IgD-negative memory B cell (primary cell): ENCODE results near the gene DLG2. TPM values are rescaled to one million over a fixed set of nuclear protein-coding genes. Genes with fewer than 3 reads are reported as not detected.

ENCODE experiments used
- H3K27ac Mint-ChIP-seq, 3 donors: one replicate each; pipeline ENCODE4 v1.8.0; 2020 to 2022; ENCODE audit warnings: mild to moderate bottlenecking in 3 of 3, mixed read lengths in 3 of 3, moderate library complexity in 1 of 3
- H3K27me3 Mint-ChIP-seq: one replicate; pipeline ENCODE4 v1.8.0; 2021; ENCODE audit warnings: mixed read lengths
- H3K36me3 Mint-ChIP-seq: one replicate; pipeline ENCODE4 v1.8.0; 2020; ENCODE audit warnings: mild to moderate bottlenecking, mixed read lengths
- H3K4me1 Mint-ChIP-seq, 3 donors: one replicate each; pipeline ENCODE4 v1.8.0; 2020 to 2022; ENCODE audit warnings: mixed read lengths in 3 of 3, mild to moderate bottlenecking in 1 of 3
- H3K4me3 Mint-ChIP-seq, 4 donors: one replicate each; pipeline ENCODE4 v1.8.0; 2020 to 2022; ENCODE audit warnings: mild to moderate bottlenecking in 4 of 4, mixed read lengths in 4 of 4, moderate library complexity in 3 of 4
- H3K9me3 Mint-ChIP-seq, 3 donors: one replicate each; pipeline ENCODE4 v1.8.0; 2020 to 2021; ENCODE audit warnings: mixed read lengths in 3 of 3, mild to moderate bottlenecking in 1 of 3
- polyA plus RNA-seq: library from polyadenylated mRNA; unstranded; fragments of 300-500 nt; fragmentation: Illumina TruSeq; gene quantifications from one replicate; pipeline ENCODE4 v1.2.3, GENCODE V29; 2021

DLG2 gene
- polyA plus RNA-seq, 1 donor from 2014 or later, result 2.0 TPM

GRCh38 chr11:85483861-85484260 lies 143.3 kb downstream of the DLG2 start:
- Mint-ChIP-seq H3K4me3 (no peak overlapping the region), H3K36me3 (peaks cover 10% of the 10 kb centered on the region), H3K4me1 (no peaks in the 10 kb centered on the region), H3K9me3 (peaks cover 0 to 8% (median 6%) of the 10 kb centered on the region in 3 donors), H3K27ac (no peak overlapping the region), H3K27me3 (no peaks in the 10 kb centered on the region)

- H3K36me3 Mint-ChIP-seq, result peaks cover 4% of the 10 kb centered on the region
- peak overlapping the region in 1 of 3 donors; percentile 51 for H3K27ac Mint-ChIP-seq
- H3K4me3 Mint-ChIP-seq, result no peak overlapping the region
- H3K27me3 Mint-ChIP-seq, result no peaks in the 10 kb centered on the region
- H3K9me3 Mint-ChIP-seq, result peaks cover 0 to 6% (median 4%) of the 10 kb centered on the region in 3 donors
- H3K4me1 Mint-ChIP-seq, result no peaks in the 10 kb centered on the region
Observed at GRCh38 chr11:85481862-85482261, 145.3 kb downstream of the DLG2 start.

DNA sequence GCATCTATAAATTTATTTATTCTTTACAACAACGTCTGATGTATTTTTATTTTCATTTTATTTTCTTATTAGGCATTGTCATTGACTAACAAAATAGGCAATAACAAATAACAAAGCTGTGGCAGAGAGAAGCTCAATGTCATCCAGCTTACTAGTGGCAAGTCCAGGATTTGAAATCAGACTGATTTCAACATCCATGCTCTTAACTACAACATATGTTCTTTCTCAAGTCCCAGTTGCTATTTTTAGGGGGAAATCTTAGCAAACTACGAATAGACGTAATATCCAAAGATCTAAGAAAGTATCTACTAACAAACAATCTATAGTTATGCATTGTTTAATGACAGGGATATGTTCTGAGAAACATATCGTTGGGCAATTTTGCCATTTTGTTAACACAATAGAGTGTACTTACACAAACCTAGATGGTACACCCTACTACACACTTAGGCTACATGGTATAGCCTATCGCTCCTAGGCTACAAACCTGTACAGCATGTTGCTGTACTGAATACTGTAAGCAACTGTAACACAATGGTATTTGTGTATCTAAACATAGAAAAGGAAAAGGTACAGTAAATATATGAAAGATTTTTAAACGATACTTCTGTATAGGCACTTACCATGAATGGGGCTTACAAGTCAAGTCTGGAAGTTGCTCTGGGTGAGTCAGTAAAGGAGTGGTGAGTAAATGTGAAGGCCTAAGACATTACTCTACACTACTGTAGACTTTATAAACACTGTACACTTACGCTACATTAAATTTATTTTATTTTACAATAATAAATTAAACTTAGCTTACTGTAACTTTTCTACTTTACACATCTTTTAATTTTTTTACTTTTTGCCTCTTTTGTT lies 151.3 kb downstream of the DLG2 start:
- no peak overlapping the region for H3K27ac Mint-ChIP-seq
- no peaks in the 10 kb centered on the region for H3K4me1 Mint-ChIP-seq
- peaks cover 2 to 9% (median 6%) of the 10 kb centered on the region in 3 donors for H3K9me3 Mint-ChIP-seq
- H3K4me3 Mint-ChIP-seq, result no peak overlapping the region
- H3K36me3 Mint-ChIP-seq, result no peaks in the 10 kb centered on the region
- no peaks in the 10 kb centered on the region for H3K27me3 Mint-ChIP-seq

GRCh38 chr11:85472953-85473352 lies 154.2 kb downstream of the DLG2 start:
- no peaks in the 10 kb centered on the region for H3K27me3 Mint-ChIP-seq
- no peaks in the 10 kb centered on the region for H3K4me1 Mint-ChIP-seq
- no peak overlapping the region for H3K27ac Mint-ChIP-seq
- H3K4me3 Mint-ChIP-seq, result no peak overlapping the region
- H3K9me3 Mint-ChIP-seq, result peaks cover 2 to 20% (median 14%) of the 10 kb centered on the region in 3 donors
- no peaks in the 10 kb centered on the region for H3K36me3 Mint-ChIP-seq

GRCh38 chr11:85464283-85464682 lies 162.9 kb downstream of the DLG2 start:
- Mint-ChIP-seq H3K4me1 (no peaks in the 10 kb centered on the region), H3K36me3 (no peaks in the 10 kb centered on the region), H3K4me3 (no peak overlapping the region), H3K9me3 (peaks cover 0 to 11% (median 9%) of the 10 kb centered on the region in 3 donors), H3K27ac (no peak overlapping the region), H3K27me3 (no peaks in the 10 kb centered on the region)

- no peaks in the 10 kb centered on the region for H3K27me3 Mint-ChIP-seq
- H3K9me3 Mint-ChIP-seq, result peaks cover 6 to 35% (median 21%) of the 10 kb centered on the region in 3 donors
- no peak overlapping the region for H3K27ac Mint-ChIP-seq
- peaks cover 4% of the 10 kb centered on the region for H3K36me3 Mint-ChIP-seq
- no peak overlapping the region for H3K4me3 Mint-ChIP-seq
- no peaks in the 10 kb centered on the region for H3K4me1 Mint-ChIP-seq
Observed at GRCh38 chr11:85459304-85459703, 167.8 kb downstream of the DLG2 start.

GRCh38 chr11:85444479-85444878 lies 182.7 kb downstream of the DLG2 start:
- peaks cover 0 to 2% (median 0%) of the 10 kb centered on the region in 3 donors for H3K9me3 Mint-ChIP-seq
- H3K27ac Mint-ChIP-seq, result no peak overlapping the region
- H3K4me3 Mint-ChIP-seq, result no peak overlapping the region
- no peaks in the 10 kb centered on the region for H3K36me3 Mint-ChIP-seq
- peaks cover 0 to 1% (median 0%) of the 10 kb centered on the region in 3 donors for H3K4me1 Mint-ChIP-seq
- H3K27me3 Mint-ChIP-seq, result no peaks in the 10 kb centered on the region

- no peaks in the 10 kb centered on the region for H3K27me3 Mint-ChIP-seq
- no peaks in the 10 kb centered on the region for H3K36me3 Mint-ChIP-seq
- peaks cover 2% of the 10 kb centered on the region in 3 donors for H3K9me3 Mint-ChIP-seq
- no peak overlapping the region for H3K27ac Mint-ChIP-seq
- no peak overlapping the region for H3K4me3 Mint-ChIP-seq
- H3K4me1 Mint-ChIP-seq, result no peaks in the 10 kb centered on the region
Observed at GRCh38 chr11:85440273-85440672, 186.9 kb downstream of the DLG2 start.

DNA sequence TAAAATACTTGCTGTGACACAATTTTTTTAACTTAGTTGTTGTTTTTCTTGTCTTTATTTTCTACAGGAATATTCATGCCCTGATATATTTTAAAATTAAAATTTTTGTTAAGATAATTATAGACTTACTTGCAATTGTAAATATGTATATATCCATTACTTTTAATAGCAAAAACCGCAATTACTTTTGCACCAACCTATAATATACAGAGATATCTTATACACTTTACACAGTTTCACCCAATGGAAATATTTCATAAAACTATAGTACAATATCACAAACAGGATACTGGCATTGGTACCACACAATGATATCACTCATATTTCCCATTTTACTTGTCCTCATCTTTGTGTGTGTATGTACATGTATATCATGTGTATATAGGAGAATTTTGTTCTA lies 188.8 kb downstream of the DLG2 start:
- no peaks in the 10 kb centered on the region for H3K4me1 Mint-ChIP-seq
- H3K9me3 Mint-ChIP-seq, result peaks cover 7 to 17% (median 8%) of the 10 kb centered on the region in 3 donors
- H3K27ac Mint-ChIP-seq, result no peak overlapping the region
- no peaks in the 10 kb centered on the region for H3K27me3 Mint-ChIP-seq
- peaks cover 2% of the 10 kb centered on the region for H3K36me3 Mint-ChIP-seq
- no peak overlapping the region for H3K4me3 Mint-ChIP-seq

- Mint-ChIP-seq H3K27me3 (peaks cover 3% of the 10 kb centered on the region), H3K4me1 (no peaks in the 10 kb centered on the region), H3K9me3 (peaks cover 11 to 20% (median 14%) of the 10 kb centered on the region in 3 donors), H3K27ac (no peak overlapping the region), H3K36me3 (peaks cover 11% of the 10 kb centered on the region), H3K4me3 (no peak overlapping the region)
Observed at GRCh38 chr11:85431319-85431718, 195.8 kb downstream of the DLG2 start.

DNA sequence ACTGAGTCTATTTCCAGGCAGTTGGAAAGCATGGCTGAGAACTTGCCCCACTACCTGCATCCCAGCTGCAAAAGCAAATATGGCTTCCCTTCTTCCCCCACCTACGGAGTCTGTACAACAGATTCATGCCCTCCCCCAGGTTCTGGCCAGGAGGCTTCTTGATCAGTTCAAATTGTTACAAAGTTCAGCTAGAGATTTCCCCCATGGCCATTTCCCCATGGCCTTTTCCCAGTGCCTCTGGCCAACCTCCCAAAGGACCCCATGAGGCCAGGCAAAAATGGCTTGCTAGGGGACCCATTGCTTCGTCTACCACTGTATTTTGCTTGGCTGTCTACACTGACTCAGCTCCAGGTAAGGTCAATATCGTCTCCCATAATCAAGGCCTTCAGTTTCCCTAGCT lies 203.3 kb downstream of the DLG2 start:
- peaks cover 8% of the 10 kb centered on the region for H3K36me3 Mint-ChIP-seq
- peaks cover 4 to 12% (median 7%) of the 10 kb centered on the region in 3 donors for H3K9me3 Mint-ChIP-seq
- no peaks in the 10 kb centered on the region for H3K4me1 Mint-ChIP-seq
- peaks cover 9% of the 10 kb centered on the region for H3K27me3 Mint-ChIP-seq
- H3K4me3 Mint-ChIP-seq, result peak overlapping the region in 1 of 4 donors; percentile 9
- no peak overlapping the region for H3K27ac Mint-ChIP-seq

GRCh38 chr11:85423316-85423715 lies 203.8 kb downstream of the DLG2 start:
- H3K4me3 Mint-ChIP-seq, result no peak overlapping the region
- peaks cover 9% of the 10 kb centered on the region for H3K27me3 Mint-ChIP-seq
- H3K9me3 Mint-ChIP-seq, result peaks cover 4 to 15% (median 7%) of the 10 kb centered on the region in 3 donors
- no peak overlapping the region for H3K27ac Mint-ChIP-seq
- H3K4me1 Mint-ChIP-seq, result no peaks in the 10 kb centered on the region
- peaks cover 8% of the 10 kb centered on the region for H3K36me3 Mint-ChIP-seq

GRCh38 chr11:85414175-85414574 lies 213.0 kb downstream of the DLG2 start:
- Mint-ChIP-seq H3K4me1 (peaks cover 0 to 8% (median 5%) of the 10 kb centered on the region in 3 donors), H3K27me3 (no peaks in the 10 kb centered on the region)

GRCh38 chr11:85407648-85408047 lies 219.5 kb downstream of the DLG2 start:
- no peaks in the 10 kb centered on the region for H3K27me3 Mint-ChIP-seq
- peaks cover 7 to 8% (median 7%) of the 10 kb centered on the region in 3 donors for H3K4me1 Mint-ChIP-seq
- H3K4me3 Mint-ChIP-seq, result no peak overlapping the region
- H3K36me3 Mint-ChIP-seq, result no peaks in the 10 kb centered on the region
- H3K27ac Mint-ChIP-seq, result no peak overlapping the region
- H3K9me3 Mint-ChIP-seq, result peaks cover 0 to 2% (median 1%) of the 10 kb centered on the region in 3 donors

More at GRCh38 chr11:85414175-85414574, 213.0 kb downstream of the DLG2 start:
- Mint-ChIP-seq H3K27ac (no peak overlapping the region), H3K36me3 (no peaks in the 10 kb centered on the region), H3K4me3 (no peak overlapping the region), H3K9me3 (peaks cover 6 to 13% (median 8%) of the 10 kb centered on the region in 3 donors)

DNA sequence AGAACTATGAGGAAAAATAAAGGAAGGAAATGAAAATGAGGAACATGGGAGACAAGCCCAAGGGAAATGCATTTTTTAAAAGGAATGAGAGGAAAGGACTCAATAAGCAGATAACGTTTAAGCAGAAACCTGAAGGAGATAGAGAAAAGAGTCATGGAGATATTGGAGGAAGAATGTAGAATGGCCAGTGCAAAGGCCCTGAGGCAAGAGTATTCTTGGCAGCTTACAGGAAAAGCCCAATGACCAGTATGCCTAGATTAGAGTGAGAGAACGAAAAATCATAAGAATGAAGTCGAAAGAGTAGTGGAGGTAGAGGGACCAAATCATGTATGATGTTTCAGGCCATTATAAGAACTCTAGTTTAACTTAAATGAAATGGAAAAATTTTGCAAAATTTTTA lies 220.3 kb downstream of the DLG2 start:
- peaks cover 0 to 2% (median 1%) of the 10 kb centered on the region in 3 donors for H3K9me3 Mint-ChIP-seq

GRCh38 chr11:85406316-85406715 lies 220.8 kb downstream of the DLG2 start:
- Mint-ChIP-seq H3K9me3 (peaks cover 0 to 2% (median 1%) of the 10 kb centered on the region in 3 donors), H3K27me3 (no peaks in the 10 kb centered on the region)

More for the DNA sequence above, 220.3 kb downstream of the DLG2 start:
- Mint-ChIP-seq H3K27ac (no peak overlapping the region), H3K4me1 (peaks cover 7 to 8% (median 7%) of the 10 kb centered on the region in 3 donors), H3K4me3 (peak overlapping the region in 1 of 4 donors; percentile 5), H3K27me3 (no peaks in the 10 kb centered on the region), H3K36me3 (no peaks in the 10 kb centered on the region)

More at GRCh38 chr11:85406316-85406715, 220.8 kb downstream of the DLG2 start:
- H3K4me1 Mint-ChIP-seq, result peaks cover 7 to 9% (median 8%) of the 10 kb centered on the region in 3 donors
- peak overlapping the region in 1 of 3 donors; percentile 57 for H3K27ac Mint-ChIP-seq
- H3K4me3 Mint-ChIP-seq, result no peak overlapping the region
- H3K36me3 Mint-ChIP-seq, result no peaks in the 10 kb centered on the region
